HepG2 (cell line): ENCODE results near the gene SAC3D1. TPM values are rescaled to one million over a fixed set of nuclear protein-coding genes. Genes with fewer than 3 reads are reported as not detected.
A peak's percentile ranks its signal among the peaks of the same experiment; 100 is the strongest.

Source experiments
- HBP1 ChIP-seq: IDR thresholded peaks from 2 replicates; pipeline ENCODE4 v1.6.1; 2016; ENCODE audit warnings: low read depth, control low read depth
- HDAC1 ChIP-seq: sonication (generic); formaldehyde crosslinking; IDR thresholded peaks from 2 replicates; pipeline ENCODE4 v1.5.1; 2020; ENCODE audit warnings: mild to moderate bottlenecking, missing genetic modification reagents
- HOXA7 ChIP-seq: sonication (generic); formaldehyde crosslinking; IDR thresholded peaks from 2 replicates; pipeline ENCODE4 v1.8.1; 2022; ENCODE audit warnings: mild to moderate bottlenecking, missing genetic modification reagents, moderate library complexity
- IKZF5 ChIP-seq: IDR thresholded peaks from 2 replicates; pipeline ENCODE4 v1.6.1; 2018; ENCODE audit warnings: missing genetic modification reagents, mild to moderate bottlenecking, missing compliant biosample characterization
- MAZ ChIP-seq, 2 experiments: sonication (generic) in 1 of 2; formaldehyde crosslinking in 1 of 2; IDR thresholded peaks; 2 replicates each; pipeline versions ENCODE4 v1.5.0 to v1.6.1; 2012 to 2020; ENCODE audit warnings: low read depth in 2 of 2, mild to moderate bottlenecking in 2 of 2, borderline replicate concordance in 1 of 2, improper control_type of control experiment in 1 of 2, low read length in 1 of 2, missing genetic modification reagents in 1 of 2, moderate library complexity in 1 of 2
- SALL1 ChIP-seq: sonication (generic); formaldehyde crosslinking; IDR thresholded peaks from 2 replicates; pipeline ENCODE4 v1.8.0; 2022; ENCODE audit warnings: mild to moderate bottlenecking, missing genetic modification reagents
- SIN3A ChIP-seq: IDR thresholded peaks from 2 replicates; pipeline ENCODE4 v1.6.1; 2011; ENCODE audit warnings: low read depth, mild to moderate bottlenecking, control low read depth, low read length, borderline replicate concordance
- ZNF143 ChIP-seq: sonication (generic); formaldehyde crosslinking; IDR thresholded peaks from 2 replicates; pipeline ENCODE4 v1.4.0; 2020; ENCODE audit warnings: missing genetic modification reagents
- ZNF264 ChIP-seq: sonication (generic); formaldehyde crosslinking; IDR thresholded peaks from 2 replicates; pipeline ENCODE4 v1.4.0; 2020; ENCODE audit warnings: missing genetic modification reagents
- ZNF274 ChIP-seq: sonication (generic); formaldehyde crosslinking; IDR thresholded peaks from 2 replicates; pipeline ENCODE4 v1.5.1; 2020; ENCODE audit warnings: mild to moderate bottlenecking, missing genetic modification reagents
- ZNF430 ChIP-seq: sonication (generic); formaldehyde crosslinking; IDR thresholded peaks from 2 replicates; pipeline ENCODE4 v1.9.0; 2021; ENCODE audit warnings: mild to moderate bottlenecking, missing genetic modification reagents
- ZNF670 ChIP-seq: sonication (generic); formaldehyde crosslinking; IDR thresholded peaks from 2 replicates; pipeline ENCODE4 v1.8.0; 2022; ENCODE audit warnings: mild to moderate bottlenecking, missing genetic modification reagents, borderline replicate concordance
- ZNF724P ChIP-seq: sonication (generic); formaldehyde crosslinking; IDR thresholded peaks from 2 replicates; pipeline ENCODE4 v1.8.0; 2022; ENCODE audit warnings: missing genetic modification reagents, borderline replicate concordance
- ZNF761 ChIP-seq: sonication (generic); formaldehyde crosslinking; conservative IDR thresholded peaks from 2 replicates; pipeline ENCODE4 v1.4.0; 2020; ENCODE audit warnings: mild to moderate bottlenecking, missing genetic modification reagents
- polyA plus RNA-seq, 8 experiments: library from polyadenylated mRNA; depleted of rRNA in 3 of 8; stranded (reverse) in 7 of 8; unstranded in 1 of 8; fragments of >200 nt; fragmentation: Illumina TruSeq in 4 of 8; extraction: Trizol in 4 of 8; gene quantifications; 2 replicates each; pipeline versions ENCODE4 v1.2.1 to v1.2.3, GENCODE V29; 2011 to 2016; ENCODE audit warnings: low read depth in 4 of 8, missing spikeins in 1 of 8, mixed read lengths in 1 of 8; ENCODE audit not compliant: insufficient read depth in 1 of 8
- total RNA-seq, 5 experiments: library from RNA; depleted of rRNA; stranded (reverse); fragments of >200 nt; fragmentation: Illumina TruSeq; extraction: Trizol; gene quantifications; 2 replicates each; pipeline ENCODE4 v1.2.3, GENCODE V29; 2016; ENCODE audit warnings: low read depth in 1 of 5
- TF ChIP-seq, protein P1 (sequence below): IDR thresholded peaks from 2 replicates; pipeline ENCODE4 v1.6.1; 2012; ENCODE audit warnings: low read length, improper control_type of control experiment
- TF ChIP-seq, protein P2 (sequence below): sonication (generic); formaldehyde crosslinking; IDR thresholded peaks from 2 replicates; pipeline ENCODE4 v1.4.0; 2020; ENCODE audit warnings: missing genetic modification reagents
- TF ChIP-seq, protein P3 (sequence below): sonication (generic); formaldehyde crosslinking; IDR thresholded peaks from 2 replicates; pipeline ENCODE4 v1.5.1; 2020; ENCODE audit warnings: mild to moderate bottlenecking, moderate library complexity, missing genetic modification reagents
- TF ChIP-seq, protein P4 (sequence below): IDR thresholded peaks from 2 replicates; pipeline ENCODE4 v1.6.1; 2016; ENCODE audit warnings: mild to moderate bottlenecking

The SAC3D1 gene
- total and polyA plus RNA-seq, 2 of the 13 experiments (the other 11 are each of a cell fraction or from before 2014, with no cell fraction given): 7.4 to 36.3 TPM

DNA sequence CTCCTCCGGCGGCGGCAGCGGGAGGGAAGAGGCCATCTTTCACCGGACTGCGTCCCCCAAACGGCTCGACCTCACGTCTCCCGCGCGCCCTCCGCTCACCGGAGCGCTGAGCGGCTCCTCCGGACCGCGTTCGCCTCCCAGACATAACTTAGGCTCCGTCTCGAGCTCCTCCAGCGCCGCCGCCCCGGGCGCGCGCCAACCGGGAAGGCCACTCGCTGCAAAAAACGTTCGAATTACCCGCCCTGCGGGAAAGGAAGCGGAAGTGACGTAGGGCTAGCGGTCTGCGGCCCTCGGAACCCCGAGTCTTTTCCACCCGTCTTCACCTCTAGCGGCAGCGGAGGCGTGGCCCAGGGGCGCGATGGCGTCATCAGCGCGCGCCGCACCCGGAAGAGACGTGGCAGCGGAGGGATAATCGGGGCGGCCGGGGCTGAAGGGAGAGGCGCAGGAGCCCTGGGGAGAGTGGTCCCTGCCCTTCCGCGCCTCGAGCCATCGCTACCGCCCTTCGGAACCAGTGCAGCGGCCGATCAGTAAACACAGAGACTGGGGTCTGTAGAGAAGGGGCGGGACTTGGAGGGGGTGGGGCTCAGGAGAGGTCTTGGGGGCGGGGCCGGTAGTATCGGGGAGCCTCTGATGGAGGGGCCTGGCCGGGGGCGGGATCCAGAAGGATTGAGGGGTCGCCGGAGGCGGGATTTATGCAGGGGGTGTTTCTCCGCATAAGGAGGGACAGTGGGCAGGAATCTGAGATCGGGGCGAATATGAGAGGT lies 43.0 kb downstream of the SAC3D1 start, which contains the start of the genes CDCA5 and ZFPL1 (continued):
- TF ChIP-seq, protein P1, sequence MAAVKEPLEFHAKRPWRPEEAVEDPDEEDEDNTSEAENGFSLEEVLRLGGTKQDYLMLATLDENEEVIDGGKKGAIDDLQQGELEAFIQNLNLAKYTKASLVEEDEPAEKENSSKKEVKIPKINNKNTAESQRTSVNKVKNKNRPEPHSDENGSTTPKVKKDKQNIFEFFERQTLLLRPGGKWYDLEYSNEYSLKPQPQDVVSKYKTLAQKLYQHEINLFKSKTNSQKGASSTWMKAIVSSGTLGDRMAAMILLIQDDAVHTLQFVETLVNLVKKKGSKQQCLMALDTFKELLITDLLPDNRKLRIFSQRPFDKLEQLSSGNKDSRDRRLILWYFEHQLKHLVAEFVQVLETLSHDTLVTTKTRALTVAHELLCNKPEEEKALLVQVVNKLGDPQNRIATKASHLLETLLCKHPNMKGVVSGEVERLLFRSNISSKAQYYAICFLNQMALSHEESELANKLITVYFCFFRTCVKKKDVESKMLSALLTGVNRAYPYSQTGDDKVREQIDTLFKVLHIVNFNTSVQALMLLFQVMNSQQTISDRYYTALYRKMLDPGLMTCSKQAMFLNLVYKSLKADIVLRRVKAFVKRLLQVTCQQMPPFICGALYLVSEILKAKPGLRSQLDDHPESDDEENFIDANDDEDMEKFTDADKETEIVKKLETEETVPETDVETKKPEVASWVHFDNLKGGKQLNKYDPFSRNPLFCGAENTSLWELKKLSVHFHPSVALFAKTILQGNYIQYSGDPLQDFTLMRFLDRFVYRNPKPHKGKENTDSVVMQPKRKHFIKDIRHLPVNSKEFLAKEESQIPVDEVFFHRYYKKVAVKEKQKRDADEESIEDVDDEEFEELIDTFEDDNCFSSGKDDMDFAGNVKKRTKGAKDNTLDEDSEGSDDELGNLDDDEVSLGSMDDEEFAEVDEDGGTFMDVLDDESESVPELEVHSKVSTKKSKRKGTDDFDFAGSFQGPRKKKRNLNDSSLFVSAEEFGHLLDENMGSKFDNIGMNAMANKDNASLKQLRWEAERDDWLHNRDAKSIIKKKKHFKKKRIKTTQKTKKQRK: no peak
- TF ChIP-seq HDAC1 (CRISPR knock-in tag) (peak; percentile 100), ZNF143 (CRISPR knock-in tag) (peak; percentile 57; the same call in 1 of the 2 replicates), ZNF724P (CRISPR knock-in tag) (peak; percentile 92), ZNF670 (CRISPR knock-in tag) (peak; percentile 76; the same call in 1 of the 2 replicates), MAZ (IDR thresholded peaks at IDR 0.05; ENCODE audit: borderline replicate concordance, low read depth, low read length) (peak; percentile 59; the same call in 1 of the 2 replicates), MAZ (CRISPR knock-in tag; IDR thresholded peaks at IDR 0.05; ENCODE audit: low read depth) (peak; percentile 71; the same call in 1 of the 2 replicates), ZNF264 (CRISPR knock-in tag) (no peak), ZNF274 (CRISPR knock-in tag) (0 out of 2 replicates have a peak, but pooled peaks have one; percentile 47), ZNF430 (peak; percentile 64; the same call in 1 of the 2 replicates), HBP1 (peak; percentile 99), IKZF5 (peak; percentile 78), HOXA7 (CRISPR knock-in tag) (peak; percentile 70; the same call in 1 of the 2 replicates), SIN3A (peak; percentile 94), SALL1 (CRISPR knock-in tag) (peak; percentile 73; the same call in 1 of the 2 replicates), ZNF761 (CRISPR knock-in tag) (peak; percentile 83; the same call in 1 of the 2 replicates)
- TF ChIP-seq, protein P2, sequence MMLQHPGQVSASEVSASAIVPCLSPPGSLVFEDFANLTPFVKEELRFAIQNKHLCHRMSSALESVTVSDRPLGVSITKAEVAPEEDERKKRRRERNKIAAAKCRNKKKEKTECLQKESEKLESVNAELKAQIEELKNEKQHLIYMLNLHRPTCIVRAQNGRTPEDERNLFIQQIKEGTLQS (CRISPR knock-in tag): peak; percentile 62
- TF ChIP-seq, protein P3, sequence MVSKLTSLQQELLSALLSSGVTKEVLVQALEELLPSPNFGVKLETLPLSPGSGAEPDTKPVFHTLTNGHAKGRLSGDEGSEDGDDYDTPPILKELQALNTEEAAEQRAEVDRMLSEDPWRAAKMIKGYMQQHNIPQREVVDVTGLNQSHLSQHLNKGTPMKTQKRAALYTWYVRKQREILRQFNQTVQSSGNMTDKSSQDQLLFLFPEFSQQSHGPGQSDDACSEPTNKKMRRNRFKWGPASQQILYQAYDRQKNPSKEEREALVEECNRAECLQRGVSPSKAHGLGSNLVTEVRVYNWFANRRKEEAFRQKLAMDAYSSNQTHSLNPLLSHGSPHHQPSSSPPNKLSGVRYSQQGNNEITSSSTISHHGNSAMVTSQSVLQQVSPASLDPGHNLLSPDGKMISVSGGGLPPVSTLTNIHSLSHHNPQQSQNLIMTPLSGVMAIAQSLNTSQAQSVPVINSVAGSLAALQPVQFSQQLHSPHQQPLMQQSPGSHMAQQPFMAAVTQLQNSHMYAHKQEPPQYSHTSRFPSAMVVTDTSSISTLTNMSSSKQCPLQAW (CRISPR knock-in tag): peak; percentile 86
- TF ChIP-seq, protein P4, sequence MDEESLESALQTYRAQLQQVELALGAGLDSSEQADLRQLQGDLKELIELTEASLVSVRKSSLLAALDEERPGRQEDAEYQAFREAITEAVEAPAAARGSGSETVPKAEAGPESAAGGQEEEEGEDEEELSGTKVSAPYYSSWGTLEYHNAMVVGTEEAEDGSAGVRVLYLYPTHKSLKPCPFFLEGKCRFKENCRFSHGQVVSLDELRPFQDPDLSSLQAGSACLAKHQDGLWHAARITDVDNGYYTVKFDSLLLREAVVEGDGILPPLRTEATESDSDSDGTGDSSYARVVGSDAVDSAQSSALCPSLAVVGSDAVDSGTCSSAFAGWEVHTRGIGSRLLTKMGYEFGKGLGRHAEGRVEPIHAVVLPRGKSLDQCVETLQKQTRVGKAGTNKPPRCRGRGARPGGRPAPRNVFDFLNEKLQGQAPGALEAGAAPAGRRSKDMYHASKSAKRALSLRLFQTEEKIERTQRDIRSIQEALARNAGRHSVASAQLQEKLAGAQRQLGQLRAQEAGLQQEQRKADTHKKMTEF: peak; percentile 95
